ENCODE results near the gene GNAT1. TPM values are rescaled to one million over a fixed set of nuclear protein-coding genes. Genes with fewer than 3 reads are reported as not detected.
A peak's percentile ranks its signal among the peaks of the same experiment; 100 is the strongest.

GNAT1 gene
- total and polyA plus RNA-seq, 2 of the 13 experiments (the other 11 are each of a cell fraction or from before 2014, with no cell fraction given): 0.15 TPM; not detected in 1

DNA sequence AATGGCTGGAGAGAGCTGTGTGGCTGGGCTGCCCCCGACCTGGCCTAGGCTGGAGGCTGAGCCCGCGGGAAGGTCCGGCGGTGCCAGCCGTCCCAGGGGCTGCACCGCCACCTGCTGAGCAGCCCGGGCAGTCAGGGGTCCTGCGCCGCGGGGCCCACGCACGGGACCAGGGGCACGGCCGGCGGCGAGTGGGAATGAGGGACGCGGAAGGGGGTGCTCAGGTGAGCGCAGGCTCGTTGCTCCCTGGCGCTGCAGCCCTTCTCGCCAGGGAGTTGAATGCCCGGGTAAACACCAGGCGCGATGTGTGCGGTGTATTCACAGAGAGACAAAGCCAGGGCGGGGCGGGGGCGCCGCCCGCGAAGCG, 37.0 kb upstream of the GNAT1 start (continued):
- TF ChIP-seq, protein P1, sequence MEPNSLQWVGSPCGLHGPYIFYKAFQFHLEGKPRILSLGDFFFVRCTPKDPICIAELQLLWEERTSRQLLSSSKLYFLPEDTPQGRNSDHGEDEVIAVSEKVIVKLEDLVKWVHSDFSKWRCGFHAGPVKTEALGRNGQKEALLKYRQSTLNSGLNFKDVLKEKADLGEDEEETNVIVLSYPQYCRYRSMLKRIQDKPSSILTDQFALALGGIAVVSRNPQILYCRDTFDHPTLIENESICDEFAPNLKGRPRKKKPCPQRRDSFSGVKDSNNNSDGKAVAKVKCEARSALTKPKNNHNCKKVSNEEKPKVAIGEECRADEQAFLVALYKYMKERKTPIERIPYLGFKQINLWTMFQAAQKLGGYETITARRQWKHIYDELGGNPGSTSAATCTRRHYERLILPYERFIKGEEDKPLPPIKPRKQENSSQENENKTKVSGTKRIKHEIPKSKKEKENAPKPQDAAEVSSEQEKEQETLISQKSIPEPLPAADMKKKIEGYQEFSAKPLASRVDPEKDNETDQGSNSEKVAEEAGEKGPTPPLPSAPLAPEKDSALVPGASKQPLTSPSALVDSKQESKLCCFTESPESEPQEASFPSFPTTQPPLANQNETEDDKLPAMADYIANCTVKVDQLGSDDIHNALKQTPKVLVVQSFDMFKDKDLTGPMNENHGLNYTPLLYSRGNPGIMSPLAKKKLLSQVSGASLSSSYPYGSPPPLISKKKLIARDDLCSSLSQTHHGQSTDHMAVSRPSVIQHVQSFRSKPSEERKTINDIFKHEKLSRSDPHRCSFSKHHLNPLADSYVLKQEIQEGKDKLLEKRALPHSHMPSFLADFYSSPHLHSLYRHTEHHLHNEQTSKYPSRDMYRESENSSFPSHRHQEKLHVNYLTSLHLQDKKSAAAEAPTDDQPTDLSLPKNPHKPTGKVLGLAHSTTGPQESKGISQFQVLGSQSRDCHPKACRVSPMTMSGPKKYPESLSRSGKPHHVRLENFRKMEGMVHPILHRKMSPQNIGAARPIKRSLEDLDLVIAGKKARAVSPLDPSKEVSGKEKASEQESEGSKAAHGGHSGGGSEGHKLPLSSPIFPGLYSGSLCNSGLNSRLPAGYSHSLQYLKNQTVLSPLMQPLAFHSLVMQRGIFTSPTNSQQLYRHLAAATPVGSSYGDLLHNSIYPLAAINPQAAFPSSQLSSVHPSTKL (CRISPR knock-in tag; IDR thresholded peaks at IDR 0.05): no peak
- no peak for TF ChIP-seq ZNF121 (CRISPR knock-in tag; IDR thresholded peaks at IDR 0.05)
- peak; percentile 76; the same call in 1 of the 2 replicates for TF ChIP-seq NRL (CRISPR knock-in tag; IDR thresholded peaks at IDR 0.05; ENCODE audit: borderline replicate concordance)
- no peak for TF ChIP-seq SCMH1 (CRISPR knock-in tag; IDR thresholded peaks at IDR 0.05; ENCODE audit: borderline replicate concordance)
- TF ChIP-seq ZNF225 (CRISPR knock-in tag; IDR thresholded peaks at IDR 0.05): peak; percentile 19; the same call in 1 of the 2 replicates
- TF ChIP-seq, protein P2, sequence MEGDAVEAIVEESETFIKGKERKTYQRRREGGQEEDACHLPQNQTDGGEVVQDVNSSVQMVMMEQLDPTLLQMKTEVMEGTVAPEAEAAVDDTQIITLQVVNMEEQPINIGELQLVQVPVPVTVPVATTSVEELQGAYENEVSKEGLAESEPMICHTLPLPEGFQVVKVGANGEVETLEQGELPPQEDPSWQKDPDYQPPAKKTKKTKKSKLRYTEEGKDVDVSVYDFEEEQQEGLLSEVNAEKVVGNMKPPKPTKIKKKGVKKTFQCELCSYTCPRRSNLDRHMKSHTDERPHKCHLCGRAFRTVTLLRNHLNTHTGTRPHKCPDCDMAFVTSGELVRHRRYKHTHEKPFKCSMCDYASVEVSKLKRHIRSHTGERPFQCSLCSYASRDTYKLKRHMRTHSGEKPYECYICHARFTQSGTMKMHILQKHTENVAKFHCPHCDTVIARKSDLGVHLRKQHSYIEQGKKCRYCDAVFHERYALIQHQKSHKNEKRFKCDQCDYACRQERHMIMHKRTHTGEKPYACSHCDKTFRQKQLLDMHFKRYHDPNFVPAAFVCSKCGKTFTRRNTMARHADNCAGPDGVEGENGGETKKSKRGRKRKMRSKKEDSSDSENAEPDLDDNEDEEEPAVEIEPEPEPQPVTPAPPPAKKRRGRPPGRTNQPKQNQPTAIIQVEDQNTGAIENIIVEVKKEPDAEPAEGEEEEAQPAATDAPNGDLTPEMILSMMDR (CRISPR knock-in tag; IDR thresholded peaks at IDR 0.05): peak; percentile 83
- TF ChIP-seq MEF2D (CRISPR knock-in tag; IDR thresholded peaks at IDR 0.05): no peak
- TF ChIP-seq HMG20B (CRISPR knock-in tag; conservative IDR thresholded peaks at IDR 0.05): no peak
- TF ChIP-seq KDM3A (CRISPR knock-in tag; IDR thresholded peaks at IDR 0.05; ENCODE audit: low read depth): no peak
- no peak for TF ChIP-seq NR1H2 (CRISPR knock-in tag; IDR thresholded peaks at IDR 0.05; ENCODE audit: borderline replicate concordance, low read depth)
- TF ChIP-seq, protein P3, sequence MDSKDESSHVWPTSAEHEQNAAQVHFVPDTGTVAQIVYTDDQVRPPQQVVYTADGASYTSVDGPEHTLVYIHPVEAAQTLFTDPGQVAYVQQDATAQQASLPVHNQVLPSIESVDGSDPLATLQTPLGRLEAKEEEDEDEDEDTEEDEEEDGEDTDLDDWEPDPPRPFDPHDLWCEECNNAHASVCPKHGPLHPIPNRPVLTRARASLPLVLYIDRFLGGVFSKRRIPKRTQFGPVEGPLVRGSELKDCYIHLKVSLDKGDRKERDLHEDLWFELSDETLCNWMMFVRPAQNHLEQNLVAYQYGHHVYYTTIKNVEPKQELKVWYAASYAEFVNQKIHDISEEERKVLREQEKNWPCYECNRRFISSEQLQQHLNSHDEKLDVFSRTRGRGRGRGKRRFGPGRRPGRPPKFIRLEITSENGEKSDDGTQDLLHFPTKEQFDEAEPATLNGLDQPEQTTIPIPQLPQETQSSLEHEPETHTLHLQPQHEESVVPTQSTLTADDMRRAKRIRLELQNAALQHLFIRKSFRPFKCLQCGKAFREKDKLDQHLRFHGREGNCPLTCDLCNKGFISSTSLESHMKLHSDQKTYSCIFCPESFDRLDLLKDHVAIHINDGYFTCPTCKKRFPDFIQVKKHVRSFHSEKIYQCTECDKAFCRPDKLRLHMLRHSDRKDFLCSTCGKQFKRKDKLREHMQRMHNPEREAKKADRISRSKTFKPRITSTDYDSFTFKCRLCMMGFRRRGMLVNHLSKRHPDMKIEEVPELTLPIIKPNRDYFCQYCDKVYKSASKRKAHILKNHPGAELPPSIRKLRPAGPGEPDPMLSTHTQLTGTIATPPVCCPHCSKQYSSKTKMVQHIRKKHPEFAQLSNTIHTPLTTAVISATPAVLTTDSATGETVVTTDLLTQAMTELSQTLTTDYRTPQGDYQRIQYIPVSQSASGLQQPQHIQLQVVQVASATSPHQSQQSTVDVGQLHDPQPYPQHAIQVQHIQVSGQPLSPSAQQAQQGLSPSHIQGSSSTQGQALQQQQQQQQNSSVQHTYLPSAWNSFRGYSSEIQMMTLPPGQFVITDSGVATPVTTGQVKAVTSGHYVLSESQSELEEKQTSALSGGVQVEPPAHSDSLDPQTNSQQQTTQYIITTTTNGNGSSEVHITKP (CRISPR knock-in tag; IDR thresholded peaks at IDR 0.05; ENCODE audit: low read depth): no peak
- no peak for TF ChIP-seq ZNF124 (CRISPR knock-in tag; IDR thresholded peaks at IDR 0.05)
- no peak for TF ChIP-seq ZNF484 (CRISPR knock-in tag; IDR thresholded peaks at IDR 0.05; ENCODE audit: borderline replicate concordance, low read depth)
- TF ChIP-seq, protein P4, sequence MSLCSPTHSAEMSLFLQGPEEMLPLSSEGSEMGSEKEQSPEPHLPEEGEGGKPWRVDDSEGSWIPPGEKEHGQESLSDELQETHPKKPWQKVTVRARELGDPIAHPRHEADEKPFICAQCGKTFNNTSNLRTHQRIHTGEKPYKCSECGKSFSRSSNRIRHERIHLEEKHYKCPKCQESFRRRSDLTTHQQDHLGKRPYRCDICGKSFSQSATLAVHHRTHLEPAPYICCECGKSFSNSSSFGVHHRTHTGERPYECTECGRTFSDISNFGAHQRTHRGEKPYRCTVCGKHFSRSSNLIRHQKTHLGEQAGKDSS (CRISPR knock-in tag; IDR thresholded peaks at IDR 0.05; ENCODE audit: borderline replicate concordance, low read depth): no peak
- TF ChIP-seq ZNF768 (CRISPR knock-in tag; IDR thresholded peaks at IDR 0.05): peak; percentile 51; the same call in 1 of the 2 replicates
- TF ChIP-seq POLR2AphosphoS2 (IDR thresholded peaks at IDR 0.05; ENCODE audit: low read depth, low read length): no peak
- TF ChIP-seq ZNF207 (IDR thresholded peaks at IDR 0.05; ENCODE audit: borderline replicate concordance): no peak
- no peak for TF ChIP-seq SIN3B (IDR thresholded peaks at IDR 0.05; ENCODE audit: low read length)
- no peak for TF ChIP-seq AGO2 (optimal IDR thresholded peaks at IDR 0.05; ENCODE audit: low read depth, low read length)

Measured in HepG2 (cell line).